NT2/D1 (cell line): ENCODE results near the gene TBX1.

Experiments used
- SUZ12 ChIP-seq: IDR thresholded peaks from 2 replicates; pipeline ENCODE4 v1.6.1; 2011; ENCODE audit not compliant: insufficient read length, insufficient read depth; ENCODE audit errors: extremely low read depth
- YY1 ChIP-seq: IDR thresholded peaks from 2 replicates; pipeline ENCODE4 v1.6.1; 2011; ENCODE audit not compliant: insufficient read length, insufficient read depth
- ZNF274 ChIP-seq: IDR thresholded peaks from 2 replicates; pipeline ENCODE4 v1.6.1; 2011; ENCODE audit warnings: mild to moderate bottlenecking, low read depth, low read length

GRCh38 chr22:19786959-19787848 lies 26.6 kb downstream of the TBX1 start:
- TF ChIP-seq YY1 (no peak), SUZ12 (no peak), ZNF274 (no peak)
